ENCODE data around the gene PRKAG2.

Gene PRKAG2

GRCh38 chr7:151694828-151695580, 181.9 kb downstream of the PRKAG2 start:
- TF ChIP-seq CTCF (IDR thresholded peaks at IDR 0.05; ENCODE audit: insufficient read depth, low read depth, low read length, missing control alignments): no peak
- DNase-seq (ENCODE audit: low read depth): no peak

GRCh38 chr7:151694441-151694827, 182.5 kb downstream of the PRKAG2 start:
- no peak overlapping the region for H3K4me3 ChIP-seq (ENCODE audit: low read depth, low read length)
- TF ChIP-seq CTCF (IDR thresholded peaks at IDR 0.05; ENCODE audit: insufficient read depth, low read depth, low read length, missing control alignments): no peak
- no peak for DNase-seq (ENCODE audit: low read depth)

More at GRCh38 chr7:151694828-151695580, 181.9 kb downstream of the PRKAG2 start:
- H3K4me3 ChIP-seq (ENCODE audit: low read depth, low read length): no peak overlapping the region

- no peak for DNase-seq (ENCODE audit: low read depth)
- H3K4me3 ChIP-seq (ENCODE audit: low read depth, low read length): no peak overlapping the region
- no peak for TF ChIP-seq CTCF (IDR thresholded peaks at IDR 0.05; ENCODE audit: insufficient read depth, low read depth, low read length, missing control alignments)
These were observed 183.8 kb downstream of the PRKAG2 start for GRCh38 chr7:151693140-151693539.

GRCh38 chr7:151692721-151693120, 184.2 kb downstream of the PRKAG2 start:
- no peak for TF ChIP-seq CTCF (IDR thresholded peaks at IDR 0.05; ENCODE audit: insufficient read depth, low read depth, low read length, missing control alignments)
- DNase-seq (ENCODE audit: low read depth): no peak
- H3K4me3 ChIP-seq (ENCODE audit: low read depth, low read length): no peak overlapping the region

GRCh38 chr7:151691449-151691848, 185.5 kb downstream of the PRKAG2 start:
- TF ChIP-seq CTCF (IDR thresholded peaks at IDR 0.05; ENCODE audit: insufficient read depth, low read depth, low read length, missing control alignments): no peak
- no peak overlapping the region for H3K4me3 ChIP-seq (ENCODE audit: low read depth, low read length)
- DNase-seq (ENCODE audit: low read depth): no peak

- no peak for DNase-seq (ENCODE audit: low read depth)
- no peak for TF ChIP-seq CTCF (IDR thresholded peaks at IDR 0.05; ENCODE audit: insufficient read depth, low read depth, low read length, missing control alignments)
- H3K4me3 ChIP-seq (ENCODE audit: low read depth, low read length): no peak overlapping the region
These were observed 186.3 kb downstream of the PRKAG2 start for GRCh38 chr7:151690606-151691005.
